Body of pancreas (tissue), 4 donors: ENCODE measurements around the gene FAM217B.
"Not testable (repeated sequence)": the region's sequence is repeated elsewhere in the genome, so short reads cannot be mapped to it uniquely, and the experiment has no call there.

Experiments used
- POLR2A ChIP-seq, 3 donors: fragments of 450-650 bp; IDR thresholded peaks; one replicate each; pipeline ENCODE4 v1.6.1; 2016; ENCODE audit warnings: antibody characterized with exemption in 3 of 3, mild to moderate bottlenecking in 2 of 3
- TF ChIP-seq, protein P1 (sequence below), 7 experiments: fragments of 450-650 bp in 4 of 7; fragments of 200-600 bp in 3 of 7; sonication (generic) in 3 of 7; IDR thresholded peaks; one replicate each; pipeline ENCODE4 v1.5.1; 2016 to 2019; ENCODE audit warnings: antibody characterized with exemption in 7 of 7

DNA sequence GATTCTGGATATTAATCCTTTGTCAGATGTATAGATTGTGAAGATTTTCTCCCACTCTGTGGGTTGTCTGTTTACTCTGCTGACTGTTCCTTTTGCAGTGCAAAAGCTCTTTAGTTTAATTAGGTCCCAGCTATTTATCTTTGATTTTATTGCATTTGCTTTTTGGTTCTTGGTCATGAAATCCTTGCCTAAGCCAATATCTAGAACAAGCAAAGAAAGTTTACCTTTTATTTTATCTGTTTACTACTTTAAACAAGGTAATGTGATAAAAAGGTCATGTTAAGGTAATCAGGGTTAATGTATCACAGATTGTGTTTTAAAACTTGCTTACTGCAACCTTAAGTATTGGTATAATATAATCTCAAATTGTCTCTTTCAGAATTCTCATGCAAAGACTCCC lies 17.4 kb downstream of the FAM217B start:
- TF ChIP-seq, protein P1, sequence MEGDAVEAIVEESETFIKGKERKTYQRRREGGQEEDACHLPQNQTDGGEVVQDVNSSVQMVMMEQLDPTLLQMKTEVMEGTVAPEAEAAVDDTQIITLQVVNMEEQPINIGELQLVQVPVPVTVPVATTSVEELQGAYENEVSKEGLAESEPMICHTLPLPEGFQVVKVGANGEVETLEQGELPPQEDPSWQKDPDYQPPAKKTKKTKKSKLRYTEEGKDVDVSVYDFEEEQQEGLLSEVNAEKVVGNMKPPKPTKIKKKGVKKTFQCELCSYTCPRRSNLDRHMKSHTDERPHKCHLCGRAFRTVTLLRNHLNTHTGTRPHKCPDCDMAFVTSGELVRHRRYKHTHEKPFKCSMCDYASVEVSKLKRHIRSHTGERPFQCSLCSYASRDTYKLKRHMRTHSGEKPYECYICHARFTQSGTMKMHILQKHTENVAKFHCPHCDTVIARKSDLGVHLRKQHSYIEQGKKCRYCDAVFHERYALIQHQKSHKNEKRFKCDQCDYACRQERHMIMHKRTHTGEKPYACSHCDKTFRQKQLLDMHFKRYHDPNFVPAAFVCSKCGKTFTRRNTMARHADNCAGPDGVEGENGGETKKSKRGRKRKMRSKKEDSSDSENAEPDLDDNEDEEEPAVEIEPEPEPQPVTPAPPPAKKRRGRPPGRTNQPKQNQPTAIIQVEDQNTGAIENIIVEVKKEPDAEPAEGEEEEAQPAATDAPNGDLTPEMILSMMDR (IDR thresholded peaks at IDR 0.05), result not testable (repeated sequence)
- not testable (repeated sequence) for TF ChIP-seq POLR2A (IDR thresholded peaks at IDR 0.05)
